ENCODE results near the gene KRTAP24-1. TPM values are rescaled to one million over a fixed set of nuclear protein-coding genes. Genes with fewer than 3 reads are reported as not detected.

The KRTAP24-1 gene
- polyA plus RNA-seq, 1 of the 3 experiments (the other 2 are of a cell fraction): not detected

Other genes starting within 250 kb of the KRTAP24-1 start
- not detected in 2 replicates for gene CLDN17, start 116.1 kb downstream of the KRTAP24-1 start, polyA plus RNA-seq (2012; rRNA removed)
- not detected in 2 replicates for gene CLDN8, start 66.9 kb downstream of the KRTAP24-1 start, polyA plus RNA-seq (2012; rRNA removed)
- gene KRTAP25-1, start 6.6 kb upstream of the KRTAP24-1 start, polyA plus RNA-seq (2012; rRNA removed): not detected in 2 replicates
- not detected in 2 replicates for gene KRTAP26-1, start 37.4 kb upstream of the KRTAP24-1 start, polyA plus RNA-seq (2012; rRNA removed)
- not detected in 2 replicates for gene KRTAP27-1, start 54.7 kb upstream of the KRTAP24-1 start, polyA plus RNA-seq (2012; rRNA removed)
- gene KRTAP23-1, start 65.7 kb upstream of the KRTAP24-1 start, polyA plus RNA-seq (2012; rRNA removed): not detected in 2 replicates
- not detected in 2 replicates for gene KRTAP13-2, start 89.3 kb upstream of the KRTAP24-1 start, polyA plus RNA-seq (2012; rRNA removed)
- gene KRTAP13-1, start 113.1 kb upstream of the KRTAP24-1 start, polyA plus RNA-seq (2012; rRNA removed): not detected in 2 replicates
- gene KRTAP13-3, start 143.0 kb upstream of the KRTAP24-1 start, polyA plus RNA-seq (2012; rRNA removed): not detected in 2 replicates
- not detected in 2 replicates for gene KRTAP13-4, start 147.3 kb upstream of the KRTAP24-1 start, polyA plus RNA-seq (2012; rRNA removed)
- gene KRTAP15-1, start 157.3 kb upstream of the KRTAP24-1 start, polyA plus RNA-seq (2012; rRNA removed): not detected in 2 replicates
- gene KRTAP19-1, start 197.4 kb upstream of the KRTAP24-1 start, polyA plus RNA-seq (2012; rRNA removed): not detected in 2 replicates
- not detected in 2 replicates for gene KRTAP19-2, start 204.5 kb upstream of the KRTAP24-1 start, polyA plus RNA-seq (2012; rRNA removed)
- not detected in 2 replicates for gene KRTAP19-3, start 209.1 kb upstream of the KRTAP24-1 start, polyA plus RNA-seq (2012; rRNA removed)
- not detected in 2 replicates for gene KRTAP19-4, start 214.2 kb upstream of the KRTAP24-1 start, polyA plus RNA-seq (2012; rRNA removed)
- gene KRTAP19-5, start 219.2 kb upstream of the KRTAP24-1 start, polyA plus RNA-seq (2012; rRNA removed): not detected in 2 replicates